PC-3 (cell line): ENCODE measurements around the gene TEKT3. TPM values are rescaled to one million over a fixed set of nuclear protein-coding genes. Genes with fewer than 3 reads are reported as not detected.
A peak's percentile ranks its signal among the peaks of the same experiment; 100 is the strongest.

Experiments used
- ATAC-seq: fragments of 200-7000 bp; cut with Tn5 transposase; 2 replicates; pipeline ENCODE4 v1.9.1; 2020; ENCODE audit warnings: mild to moderate bottlenecking, moderate library complexity
- BruUV-seq: library from RNA; stranded (reverse); fragments of 400-500 nt; replicated peaks from 2 replicates; lab custom pipeline; 2021; lab: Mats Ljungman, UMichigan
- CTCF ChIA-PET: fragments of 300-600 bp; sonication (Branson Sonifier 250); formaldehyde crosslinking; loops from one replicate; lab custom pipeline; 2022; ENCODE audit warnings: antibody characterized with exemption; lab: Charles Lee
- POLR2A ChIA-PET: fragments of 300-600 bp; sonication (Branson Sonifier 250); formaldehyde crosslinking; loops from one replicate; lab custom pipeline; 2022; ENCODE audit warnings: antibody characterized with exemption; ENCODE audit not compliant: unreplicated experiment; lab: Charles Lee
- DNase-seq: peaks from one replicate; pipeline ENCODE4 v3.0.0-alpha.2; 2015
- H2AFZ ChIP-seq: fragments of 300-600 bp; sonication (generic); 2 replicates; pipeline ENCODE4 v1.6.0; 2016; ENCODE audit warnings: antibody characterized with exemption, low read length
- H3F3A ChIP-seq: fragments of 300-600 bp; sonication (generic); one replicate; pipeline ENCODE4 v1.6.0; 2017; ENCODE audit warnings: antibody characterized with exemption, low read length, control low read depth, mild to moderate bottlenecking; ENCODE audit not compliant: unreplicated experiment
- H3K27ac ChIP-seq: fragments of 300-600 bp; sonication (generic); 2 replicates; pipeline ENCODE4 v1.5.1; 2016; ENCODE audit warnings: mild to moderate bottlenecking, low read length
- H3K27me3 ChIP-seq: fragments of 300-600 bp; sonication (generic); 2 replicates; pipeline ENCODE4 v1.6.1; 2016; ENCODE audit warnings: low read length, mixed read lengths
- H3K36me3 ChIP-seq: fragments of 300-600 bp; sonication (generic); 2 replicates; pipeline ENCODE4 v1.6.1; 2016; ENCODE audit warnings: low read depth, mixed run types, low read length, mixed read lengths
- H3K4me1 ChIP-seq: fragments of 300-600 bp; sonication (generic); 2 replicates; pipeline ENCODE4 v1.5.1; 2016; ENCODE audit warnings: low read length; ENCODE audit not compliant: insufficient read depth
- H3K4me2 ChIP-seq: fragments of 300-600 bp; sonication (generic); 2 replicates; pipeline ENCODE4 v1.6.0; 2016; ENCODE audit warnings: low read length
- H3K4me3 ChIP-seq: fragments of 300-600 bp; sonication (generic); 2 replicates; pipeline ENCODE4 v1.5.1; 2016; ENCODE audit warnings: mild to moderate bottlenecking, low read length, mixed read lengths
- H3K79me2 ChIP-seq: fragments of 300-600 bp; sonication (generic); 2 replicates; pipeline ENCODE4 v1.6.1; 2017; ENCODE audit warnings: low read length, mixed read lengths
- H3K9ac ChIP-seq: fragments of 300-600 bp; sonication (generic); 2 replicates; pipeline ENCODE4 v1.6.0; 2016; ENCODE audit warnings: mild to moderate bottlenecking, low read length
- H3K9me2 ChIP-seq: fragments of 300-600 bp; sonication (generic); replicated peaks from 2 replicates; pipeline ENCODE4 v1.6.1; 2016; ENCODE audit warnings: mixed run types, low read length, mixed read lengths
- H3K9me3 ChIP-seq: fragments of 300-600 bp; sonication (generic); 2 replicates; pipeline ENCODE4 v1.6.1; 2016; ENCODE audit warnings: low read length, mixed read lengths
- H4K20me1 ChIP-seq: fragments of 300-600 bp; sonication (generic); 2 replicates; pipeline ENCODE4 v1.6.1; 2016; ENCODE audit warnings: low read length, mixed read lengths
- EZH2 ChIP-seq: fragments of 300-600 bp; sonication (generic); IDR thresholded peaks from one replicate; pipeline ENCODE4 v1.6.1; 2017; ENCODE audit warnings: antibody characterized with exemption, mild to moderate bottlenecking, low read length; ENCODE audit not compliant: unreplicated experiment
- EZH2phosphoT487 ChIP-seq: fragments of 300-600 bp; sonication (generic); IDR thresholded peaks from 2 replicates; pipeline ENCODE4 v1.6.1; 2018; ENCODE audit warnings: mild to moderate bottlenecking, antibody characterized with exemption, low read length, borderline replicate concordance
- intact Hi-C: fragments of 100-400 bp; cut with micrococcal nuclease; formaldehyde crosslinking; loops from 2 replicates; pipeline ENCODE4 v1.9.0; 2023
- total RNA-seq: library from RNA; depleted of rRNA; stranded (reverse); fragments of >200 nt; gene quantifications from 2 replicates; pipeline ENCODE4 v1.2.3, GENCODE V29; 2014
- TF ChIP-seq, protein P1 (sequence below): fragments of 300-600 bp; sonication (generic); conservative IDR thresholded peaks from 2 replicates; pipeline ENCODE4 v1.5.1; 2017; ENCODE audit warnings: antibody characterized with exemption, low read depth, mild to moderate bottlenecking, low read length

TEKT3 gene
- total RNA-seq, 1 experiment from 2014 or later, result not detected

DNA sequence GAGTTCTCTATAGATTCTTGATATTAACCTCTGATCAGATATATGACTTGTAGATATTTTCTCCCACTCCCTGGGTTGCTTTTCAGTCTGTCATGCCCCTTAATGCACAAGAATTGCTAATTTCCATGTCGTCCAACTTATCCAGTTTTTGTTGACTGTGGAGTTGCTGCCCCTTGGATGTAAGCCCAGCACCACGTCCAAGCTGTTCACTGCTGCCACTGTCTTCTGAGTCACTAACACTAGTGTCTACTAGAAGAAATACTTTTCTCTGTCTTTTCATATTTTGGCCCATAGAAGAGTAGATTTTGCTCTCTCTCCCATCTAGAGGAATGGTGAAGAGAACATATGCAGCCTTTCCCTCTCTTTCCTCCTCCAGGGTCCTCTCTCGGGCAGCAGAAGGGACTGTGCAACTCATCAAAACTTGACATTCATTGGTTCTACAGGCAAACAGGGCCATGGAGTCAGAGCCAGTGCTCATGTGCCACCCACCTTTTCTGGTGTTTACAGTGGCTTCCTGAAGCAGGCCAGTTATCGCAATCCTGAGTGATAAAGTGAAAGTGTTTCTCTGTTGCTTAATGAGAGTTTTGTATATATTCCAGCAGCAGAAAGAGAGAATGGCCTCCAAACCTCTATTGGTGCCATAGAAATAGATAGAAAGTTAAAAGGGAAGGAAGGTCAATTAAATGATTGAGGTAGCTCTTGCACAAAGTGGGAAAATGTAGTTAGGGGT is 53.7 kb downstream of the TEKT3 start:
- intact Hi-C loops, result loop anchor here (5.0 kb wide), 1 partner anchor 55 kb away; the partner anchor contains the start of gene TEKT3
- CTCF ChIA-PET, result no interaction called here
- Histone ChIP-seq H3F3A (no peaks in the 10 kb centered on the region), H3K4me2 (no peak overlapping the region), H3K4me3 (no peak overlapping the region), H3K4me1 (peaks cover 29% of the 10 kb centered on the region), H3K9me2 (no peaks in the 10 kb centered on the region), H4K20me1 (no peaks in the 10 kb centered on the region), H3K9me3 (no peaks in the 10 kb centered on the region), H2AFZ (no peak overlapping the region), H3K36me3 (no peaks in the 10 kb centered on the region), H3K9ac (peak overlapping the region; percentile 4; the same call in 1 of the 2 replicates), H3K79me2 (no peaks in the 10 kb centered on the region), H3K27ac (peak overlapping the region; percentile 94), H3K27me3 (no peaks in the 10 kb centered on the region)
- no peak for ATAC-seq
- no peak for TF ChIP-seq EZH2
- no peak for TF ChIP-seq EZH2phosphoT487
- TF ChIP-seq, protein P1, sequence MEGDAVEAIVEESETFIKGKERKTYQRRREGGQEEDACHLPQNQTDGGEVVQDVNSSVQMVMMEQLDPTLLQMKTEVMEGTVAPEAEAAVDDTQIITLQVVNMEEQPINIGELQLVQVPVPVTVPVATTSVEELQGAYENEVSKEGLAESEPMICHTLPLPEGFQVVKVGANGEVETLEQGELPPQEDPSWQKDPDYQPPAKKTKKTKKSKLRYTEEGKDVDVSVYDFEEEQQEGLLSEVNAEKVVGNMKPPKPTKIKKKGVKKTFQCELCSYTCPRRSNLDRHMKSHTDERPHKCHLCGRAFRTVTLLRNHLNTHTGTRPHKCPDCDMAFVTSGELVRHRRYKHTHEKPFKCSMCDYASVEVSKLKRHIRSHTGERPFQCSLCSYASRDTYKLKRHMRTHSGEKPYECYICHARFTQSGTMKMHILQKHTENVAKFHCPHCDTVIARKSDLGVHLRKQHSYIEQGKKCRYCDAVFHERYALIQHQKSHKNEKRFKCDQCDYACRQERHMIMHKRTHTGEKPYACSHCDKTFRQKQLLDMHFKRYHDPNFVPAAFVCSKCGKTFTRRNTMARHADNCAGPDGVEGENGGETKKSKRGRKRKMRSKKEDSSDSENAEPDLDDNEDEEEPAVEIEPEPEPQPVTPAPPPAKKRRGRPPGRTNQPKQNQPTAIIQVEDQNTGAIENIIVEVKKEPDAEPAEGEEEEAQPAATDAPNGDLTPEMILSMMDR, result no peak
- POLR2A ChIA-PET, result no interaction called here
- DNase-seq, result no peak
- BruUV-seq, result no TSS peak

DNA sequence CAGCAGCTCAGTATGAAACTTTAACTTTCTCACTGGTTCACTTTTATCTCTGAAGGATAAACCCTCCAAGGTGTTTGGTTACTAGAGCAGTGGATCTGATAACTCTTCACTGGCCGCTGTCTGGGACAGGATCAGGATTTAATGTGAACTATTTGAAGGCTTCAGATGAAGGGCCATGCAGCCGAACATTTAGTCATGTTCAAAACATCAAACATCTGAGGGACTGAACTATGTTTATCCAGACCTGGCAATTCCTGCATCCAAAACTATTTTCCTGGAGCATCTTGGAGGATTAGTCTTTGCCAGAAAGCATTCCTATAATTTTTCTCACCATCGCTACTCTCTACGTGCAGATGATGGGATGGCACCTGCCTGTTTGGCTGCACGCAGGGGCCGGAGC is 55.9 kb downstream of the TEKT3 start:
- Histone ChIP-seq H3K4me3 (no peak overlapping the region), H4K20me1 (no peaks in the 10 kb centered on the region), H3K4me1 (peaks cover 17% of the 10 kb centered on the region), H2AFZ (no peak overlapping the region), H3F3A (no peaks in the 10 kb centered on the region), H3K4me2 (no peak overlapping the region), H3K9me2 (no peaks in the 10 kb centered on the region), H3K79me2 (no peaks in the 10 kb centered on the region), H3K9ac (no peak overlapping the region), H3K27me3 (no peaks in the 10 kb centered on the region), H3K36me3 (no peaks in the 10 kb centered on the region), H3K9me3 (no peaks in the 10 kb centered on the region), H3K27ac (no peak overlapping the region)
- CTCF ChIA-PET, result no interaction called here
- POLR2A ChIA-PET, result no interaction called here
- DNase-seq, result no peak
- intact Hi-C loops, result loop anchor here (5.0 kb wide), 1 partner anchor 57 kb away; the partner anchor contains the start of gene TEKT3
- no TSS peak for BruUV-seq
- TF ChIP-seq, protein P1, result no peak
- no peak for TF ChIP-seq EZH2phosphoT487
- TF ChIP-seq EZH2, result no peak
- no peak for ATAC-seq

DNA sequence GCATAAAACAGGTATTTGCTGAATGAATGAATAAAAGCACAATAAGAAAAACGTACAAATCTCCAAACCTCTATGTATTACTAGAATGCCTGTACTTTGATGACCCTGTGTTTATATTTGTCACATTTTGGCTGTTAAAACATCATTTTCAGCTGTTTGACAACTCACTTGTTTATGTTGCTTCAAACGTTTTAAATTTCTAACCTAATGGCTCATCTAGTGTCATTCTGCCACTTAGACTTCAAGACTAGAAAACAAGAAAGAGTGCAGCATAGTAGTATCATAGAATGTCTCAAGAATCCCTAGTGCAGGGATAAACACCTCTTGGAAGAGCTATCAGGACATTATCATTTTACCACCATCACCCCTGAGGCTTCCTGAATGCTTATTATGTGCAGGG is 56.9 kb downstream of the TEKT3 start:
- Histone ChIP-seq H3K9me2 (no peaks in the 10 kb centered on the region), H3F3A (no peaks in the 10 kb centered on the region), H3K36me3 (no peaks in the 10 kb centered on the region), H3K27me3 (no peaks in the 10 kb centered on the region), H3K4me3 (no peak overlapping the region), H3K27ac (no peak overlapping the region), H3K4me2 (no peak overlapping the region), H3K9ac (no peak overlapping the region), H3K79me2 (no peaks in the 10 kb centered on the region), H2AFZ (no peak overlapping the region), H4K20me1 (no peaks in the 10 kb centered on the region), H3K4me1 (peaks cover 15% of the 10 kb centered on the region), H3K9me3 (no peaks in the 10 kb centered on the region)
- TF ChIP-seq, protein P1, result no peak
- no peak for TF ChIP-seq EZH2
- TF ChIP-seq EZH2phosphoT487, result no peak
- CTCF ChIA-PET, result no interaction called here
- intact Hi-C loops, result no loop called here
- ATAC-seq (no peak), DNase-seq (no peak)
- no TSS peak for BruUV-seq
- POLR2A ChIA-PET, result no interaction called here
